Left cardiac atrium (tissue), 4 donors: Measurements from ENCODE around the gene SYNPR. TPM values are rescaled to one million over a fixed set of nuclear protein-coding genes. Genes with fewer than 3 reads are reported as not detected.

ENCODE experiments used
- ATAC-seq, 2 donors: fragments of 200-7000 bp; cut with Tn5 transposase; one replicate each; pipeline ENCODE4 v1.9.1; 2020; ENCODE audit warnings: mild to moderate bottlenecking in 2 of 2, moderate library complexity in 2 of 2
- DNase-seq: peaks from one replicate; pipeline ENCODE4 v3.0.0-alpha.2; 2020
- intact Hi-C, 2 donors: fragments of 100-400 bp; cut with DNase I; formaldehyde crosslinking; loops; one replicate each; pipeline versions ENCODE4 v1.14.1 to v1.15.1; 2022 to 2023
- total RNA-seq, 2 donors: library from RNA; stranded (reverse); fragmentation: NEBNext Ultra II Directional; extraction: Animal tissue kit (Norgen Biotek cat#: 25700); gene quantifications; one replicate each; pipeline ENCODE4 v1.2.1, GENCODE V29; 2021
- donor health status: DM: no; HTN: yes; CAD: no.
- donor health status: DM: no; HTN: yes; CAD: no; lungs with severe emphysema.
- donor health status: DM: yes; HTN: yes; CAD: no.
- donor health status: Dilated cardiomyopathy.

The SYNPR gene
- total RNA-seq, 2 donors from 2014 or later: 5.3 to 10.4 TPM

DNA sequence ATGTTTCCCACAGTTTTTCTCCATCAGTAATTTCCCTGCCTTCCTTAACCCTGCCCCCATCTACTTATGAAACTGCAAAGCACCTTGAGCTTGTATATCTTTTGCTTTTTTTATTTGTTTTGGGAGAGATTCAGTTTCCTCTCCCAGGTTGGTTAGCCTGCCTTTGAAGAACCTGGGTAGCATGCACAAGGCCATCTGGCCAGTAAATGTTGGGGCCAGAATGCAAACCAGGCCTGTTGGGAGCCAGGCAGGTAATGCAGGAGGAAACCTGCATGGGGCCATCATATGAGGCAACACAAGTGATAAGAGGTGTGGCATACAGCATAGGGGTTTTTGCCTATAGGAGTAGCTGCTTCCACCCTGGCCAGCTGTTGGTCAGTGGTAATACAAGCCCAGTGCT lies 17.7 kb downstream of the SYNPR start:
- ATAC-seq (no peak), DNase-seq (no peak)
- intact Hi-C loops: no loop called here

DNA sequence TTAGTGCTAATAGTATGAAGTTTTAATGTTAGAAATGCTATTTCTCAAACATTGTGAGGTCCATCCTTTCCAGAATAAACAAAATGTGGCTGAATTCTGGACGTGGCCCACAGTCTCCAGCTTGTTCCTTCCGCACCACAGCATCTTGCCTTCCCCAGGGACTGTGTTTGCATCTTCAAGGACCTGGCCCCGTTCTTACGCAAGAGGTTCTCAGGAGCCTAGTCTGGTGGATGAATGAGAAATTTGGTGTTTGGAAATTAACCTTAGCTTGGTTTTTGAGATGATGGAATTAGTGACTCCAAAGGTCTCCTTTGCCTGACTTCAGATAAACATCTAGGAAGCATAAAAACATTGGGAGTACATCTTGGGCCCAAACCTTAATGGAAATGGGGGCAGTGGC lies 18.1 kb downstream of the SYNPR start:
- intact Hi-C loops: no loop called here
- ATAC-seq (no peak), DNase-seq (no peak)

GRCh38 chr3:63303238-63303637 lies 25.1 kb downstream of the SYNPR start:
- ATAC-seq (no peak), DNase-seq (no peak)
- intact Hi-C loops: no loop called here

GRCh38 chr3:63304421-63304820 lies 26.3 kb downstream of the SYNPR start:
- DNase-seq (no peak), ATAC-seq (no peak)
- intact Hi-C loops: no loop called here

- no peak for ATAC-seq
- no peak for DNase-seq
- intact Hi-C loops: no loop called here
Observed at GRCh38 chr3:63308072-63308471, 30.0 kb downstream of the SYNPR start.

- ATAC-seq: no peak
- intact Hi-C loops: no loop called here
- DNase-seq: no peak
Observed at GRCh38 chr3:63309768-63310167, 31.7 kb downstream of the SYNPR start.

DNA sequence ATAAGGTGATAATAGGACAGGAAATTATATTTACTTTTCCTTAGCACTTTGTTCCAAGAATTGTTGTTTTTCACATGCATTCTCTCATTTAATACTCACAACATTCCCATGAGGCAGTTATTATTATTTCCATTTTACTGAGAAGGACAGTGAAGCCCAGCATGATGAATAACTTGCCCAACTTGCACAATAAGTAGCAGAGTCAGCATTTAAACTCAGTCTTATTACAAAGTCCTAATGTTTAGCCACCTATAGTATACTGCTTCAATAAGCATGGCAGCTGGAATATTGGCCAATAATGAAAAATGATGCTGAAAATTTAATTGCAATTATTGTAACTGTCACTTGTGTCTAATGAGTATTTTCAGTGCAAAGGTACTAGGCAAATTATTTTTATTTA lies 45.7 kb downstream of the SYNPR start:
- intact Hi-C loops: no loop called here
- DNase-seq: no peak
- no peak for ATAC-seq

- no peak for DNase-seq
- no peak for ATAC-seq
- intact Hi-C loops: no loop called here
Observed at GRCh38 chr3:63324621-63325020, 46.5 kb downstream of the SYNPR start.

DNA sequence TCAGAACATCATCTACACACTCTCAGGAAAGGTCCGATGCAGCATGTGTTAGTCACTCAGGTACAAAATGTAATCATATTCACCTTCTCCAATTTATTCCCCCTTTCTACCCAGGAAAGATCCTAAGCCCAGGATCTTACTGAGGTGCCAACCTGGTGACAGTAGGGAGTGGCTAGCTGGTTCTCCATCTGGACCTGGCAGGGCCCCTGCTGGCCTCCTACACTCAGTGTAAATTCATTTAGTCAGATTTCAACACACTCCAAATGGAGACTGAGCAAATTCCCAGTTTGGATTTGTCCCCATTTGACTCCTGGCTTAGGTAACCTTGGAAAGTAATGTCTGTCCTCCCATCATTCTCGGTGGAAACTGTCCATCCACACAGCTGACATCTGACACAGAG lies 47.3 kb downstream of the SYNPR start:
- intact Hi-C loops: no loop called here
- no peak for DNase-seq
- no peak for ATAC-seq

GRCh38 chr3:63328365-63328764 lies 50.3 kb downstream of the SYNPR start:
- intact Hi-C loops: no loop called here
- DNase-seq: peak; percentile 21
- peak; percentile 59 for ATAC-seq

DNA sequence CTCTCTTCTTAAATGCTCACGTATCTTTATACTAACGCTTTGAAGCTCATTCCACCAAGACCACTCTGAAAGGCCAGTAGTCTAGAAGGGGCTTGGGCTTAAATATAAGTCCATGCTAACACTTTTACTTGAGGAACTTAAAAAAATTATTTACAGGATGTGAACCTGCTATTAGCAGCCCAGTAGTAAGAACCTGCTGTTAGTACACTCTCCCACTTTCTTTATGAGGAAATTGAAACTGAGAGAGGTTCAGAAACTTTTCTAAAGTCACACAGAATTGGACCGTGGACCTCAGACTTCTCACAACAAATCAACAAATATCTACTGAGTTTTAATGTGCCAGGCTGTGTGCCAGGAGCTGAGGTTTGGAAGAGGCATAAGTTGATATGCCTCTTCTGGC lies 53.4 kb downstream of the SYNPR start:
- DNase-seq: no peak
- intact Hi-C loops: no loop called here
- ATAC-seq: no peak

GRCh38 chr3:63333815-63334214 lies 55.7 kb downstream of the SYNPR start:
- intact Hi-C loops: no loop called here
- no peak for DNase-seq
- no peak for ATAC-seq

DNA sequence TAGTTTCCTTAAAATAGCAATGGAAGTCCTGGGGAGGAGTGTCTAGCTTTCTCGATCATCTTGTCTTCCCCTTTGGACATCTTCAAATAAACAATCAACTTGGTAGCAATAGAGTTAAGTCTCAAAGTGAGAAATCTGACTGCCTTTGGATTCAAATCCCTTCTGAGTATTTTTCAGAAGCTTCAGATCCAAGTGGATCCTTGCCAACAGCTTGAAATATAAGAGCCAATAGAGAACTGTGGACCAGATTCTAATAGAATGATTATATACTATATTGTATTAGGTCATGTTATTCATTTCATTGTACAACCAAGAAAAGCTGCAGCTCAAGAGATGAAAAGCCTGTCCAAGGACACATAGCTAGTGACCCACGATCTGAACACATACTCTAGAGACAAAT lies 60.2 kb downstream of the SYNPR start:
- intact Hi-C loops: no loop called here
- no peak for DNase-seq
- no peak for ATAC-seq

GRCh38 chr3:63343674-63344073 lies 65.6 kb downstream of the SYNPR start:
- DNase-seq (peak; percentile 81), ATAC-seq (peak; percentile 59 to 98)
- intact Hi-C loops: no loop called here

DNA sequence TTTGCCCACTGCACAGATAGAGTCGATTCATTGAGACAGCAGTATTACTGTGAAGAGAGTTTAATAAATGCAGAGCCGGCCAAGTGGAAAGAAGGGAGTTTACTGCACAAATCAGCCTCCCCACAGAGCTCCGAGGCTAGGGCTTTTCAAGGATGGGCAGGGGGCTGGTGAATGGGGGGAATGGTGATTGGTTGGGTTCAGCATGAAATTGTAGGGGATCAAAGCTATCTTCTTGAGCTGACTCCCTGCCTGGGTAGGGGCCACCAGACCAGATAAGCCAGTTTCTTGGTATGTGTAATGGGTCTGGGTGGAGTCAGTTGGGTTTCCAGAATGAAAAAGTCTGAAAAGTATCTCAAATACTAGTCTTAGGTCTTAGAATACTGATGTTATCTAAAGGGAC lies 66.6 kb downstream of the SYNPR start:
- intact Hi-C loops: no loop called here
- DNase-seq: no peak
- no peak for ATAC-seq

DNA sequence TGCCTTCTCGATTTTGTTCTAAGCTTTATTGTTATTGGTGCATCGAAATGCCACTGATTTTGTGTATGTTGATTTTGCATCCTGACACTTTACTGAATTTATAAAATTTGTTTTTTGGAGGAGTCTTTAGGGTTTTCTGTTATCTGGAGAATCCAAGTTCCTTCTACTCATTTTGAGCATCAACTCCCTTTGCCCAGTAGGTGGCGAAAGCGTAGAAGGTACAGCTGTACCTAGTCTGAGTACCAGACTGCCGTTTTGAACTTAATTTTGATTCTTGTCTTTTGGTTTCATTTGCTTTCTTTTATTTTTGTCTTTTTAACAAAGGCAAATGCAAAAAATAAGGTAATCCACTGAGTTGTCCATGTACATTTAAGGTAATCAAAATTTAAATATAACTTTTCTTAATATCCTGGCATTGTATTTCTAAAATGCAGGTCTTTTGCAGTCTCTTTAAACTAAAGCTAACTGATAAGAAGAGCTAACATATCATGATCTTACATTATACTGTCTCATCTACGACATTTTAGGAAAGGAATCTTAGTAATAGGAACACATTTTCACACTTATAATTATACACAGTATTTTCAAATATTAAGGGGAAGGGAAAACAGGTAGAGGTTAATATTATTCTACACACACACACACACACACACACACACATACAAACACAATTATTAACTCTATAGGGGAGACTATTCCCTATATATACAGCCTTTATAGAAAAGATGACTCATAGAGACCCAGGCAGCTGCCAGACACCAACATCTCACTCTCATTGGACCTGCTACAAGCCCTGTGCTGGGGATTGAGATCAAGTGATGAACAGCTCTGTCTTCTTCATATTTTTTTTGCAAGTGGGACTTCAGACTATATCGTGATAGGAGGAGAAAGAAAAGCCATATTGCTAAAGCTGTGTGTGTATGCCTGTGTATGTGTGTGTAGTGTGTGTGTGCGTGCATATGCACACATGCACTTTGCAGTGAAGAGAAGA lies 71.8 kb downstream of the SYNPR start:
- ATAC-seq (peak; percentile 57 to 59), DNase-seq (peak; percentile 47)
- intact Hi-C loops: loop anchor here (5.0 to 10.0 kb wide), 3 partner anchors 467 to 1135 kb away; partner anchors contain the start of gene C3orf49 (in 1 of the 2)

DNA sequence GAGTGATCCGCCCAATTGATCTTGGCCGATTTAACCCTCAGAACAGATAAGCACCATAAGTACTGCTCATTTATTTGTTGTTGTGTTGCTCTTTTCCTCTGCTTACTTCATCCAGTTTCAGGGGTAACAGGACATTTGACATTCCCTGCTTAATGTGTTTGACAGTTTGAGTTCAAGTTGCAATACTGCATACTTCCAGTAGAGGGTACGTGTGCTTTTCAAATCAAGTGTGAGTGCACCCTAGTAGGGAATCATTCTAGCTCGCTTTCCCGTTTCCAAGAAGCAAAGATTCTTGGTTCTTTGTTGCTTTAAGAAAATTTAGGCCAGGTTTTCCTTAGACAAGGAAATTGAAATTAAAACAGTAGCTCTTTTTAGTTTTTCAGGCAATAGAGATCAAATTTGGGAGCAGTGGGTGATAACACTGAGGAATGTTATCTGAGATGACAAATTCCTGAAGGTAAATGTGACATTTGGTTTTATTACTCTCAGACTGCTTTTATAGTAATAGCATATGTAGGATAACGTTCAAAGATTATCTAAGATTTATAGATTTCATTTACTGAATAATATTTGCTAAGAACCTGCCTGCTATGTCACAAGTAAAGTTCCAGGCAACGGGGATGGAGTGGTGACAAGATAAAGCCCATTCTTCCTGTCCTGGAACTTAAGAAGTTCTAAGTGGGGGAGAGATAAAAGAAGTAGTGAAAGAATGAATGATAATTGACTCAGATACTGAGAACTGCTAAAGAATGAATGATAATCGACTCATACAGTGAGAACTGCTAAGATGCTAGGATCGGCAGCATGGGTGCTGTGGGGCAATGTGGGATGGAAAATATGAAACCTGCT lies 73.3 kb downstream of the SYNPR start:
- peak; percentile 65 to 70 for ATAC-seq
- intact Hi-C loops: loop anchor here (1.0 to 10.0 kb wide), 4 partner anchors 466 to 1133 kb away; partner anchors contain the start of gene C3orf49 (in 1 of the 2)
- no peak for DNase-seq

- DNase-seq (no peak), ATAC-seq (no peak)
- intact Hi-C loops: loop anchor here (5.0 to 10.0 kb wide), 3 partner anchors 465 to 1133 kb away; partner anchors contain the start of gene C3orf49 (in 1 of the 2)
Observed at GRCh38 chr3:63352008-63352279, 73.8 kb downstream of the SYNPR start.

- ATAC-seq: no peak
Observed at GRCh38 chr3:63353383-63353782, 75.3 kb downstream of the SYNPR start.

DNA sequence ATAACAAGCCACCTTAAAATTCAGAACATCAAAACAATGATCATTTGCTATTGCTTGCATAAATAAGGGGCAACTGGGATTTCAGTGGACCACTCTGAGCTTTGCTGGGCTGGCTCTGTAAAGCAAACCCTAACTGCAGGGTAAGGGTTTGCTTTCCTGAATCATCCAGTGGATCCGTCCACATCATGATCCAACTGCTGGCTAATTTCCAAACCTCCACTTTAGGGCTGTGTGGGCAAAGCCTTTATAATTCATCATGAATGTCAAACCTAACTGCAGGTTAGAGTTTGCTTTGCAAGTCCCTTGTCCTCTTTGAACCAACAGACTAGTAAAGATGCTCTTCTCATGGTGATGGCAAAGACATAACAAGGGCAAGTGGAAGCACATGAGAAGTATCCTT lies 76.1 kb downstream of the SYNPR start:
- intact Hi-C loops: loop anchor here (5.0 to 10.0 kb wide), 3 partner anchors 463 to 1131 kb away; partner anchors contain the start of gene C3orf49 (in 1 of the 2)
- DNase-seq (no peak), ATAC-seq (no peak)

More at GRCh38 chr3:63353383-63353782, 75.3 kb downstream of the SYNPR start:
- intact Hi-C loops: loop anchor here (5.0 to 10.0 kb wide), 3 partner anchors 464 to 1131 kb away; partner anchors contain the start of gene C3orf49 (in 1 of the 2)
- no peak for DNase-seq
